GM18519 (cell line): ENCODE measurements around the gene CACNA1D.
"Not testable (repeated sequence)": the region's sequence is repeated elsewhere in the genome, so short reads cannot be mapped to it uniquely, and the experiment has no call there.

Experiments used
- ATAC-seq: cut with Tn5 transposase; IDR thresholded peaks from one replicate; pipeline ENCODE4 v1.9.1; 2021; ENCODE audit warnings: mild to moderate bottlenecking, moderate library complexity; ENCODE audit not compliant: unreplicated experiment, low FRiP score

Gene CACNA1D

GRCh38 chr3:53643757-53644156 lies 149.3 kb downstream of the CACNA1D start:
- ATAC-seq, result no peak

DNA sequence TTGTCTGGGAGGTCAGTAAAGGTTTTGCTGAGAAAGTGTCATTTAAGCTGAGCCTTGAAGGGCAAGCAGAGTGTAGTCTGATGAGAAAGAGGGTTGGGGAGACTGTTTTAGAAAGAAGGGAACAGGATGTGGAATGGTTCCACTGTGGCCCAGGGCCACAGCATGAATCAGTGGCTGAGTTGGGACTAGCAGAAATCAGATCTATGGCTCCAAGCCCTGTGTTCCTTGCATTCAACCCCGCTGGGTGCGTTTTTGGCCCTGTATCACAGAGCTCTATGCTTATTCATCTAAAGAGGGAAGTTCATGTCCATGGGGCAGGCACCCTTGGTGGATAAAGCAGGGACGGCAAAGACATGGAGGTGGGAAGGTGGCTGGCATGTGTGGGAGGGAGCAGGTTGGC lies 151.3 kb downstream of the CACNA1D start:
- ATAC-seq, result no peak

GRCh38 chr3:53646723-53647122 lies 152.3 kb downstream of the CACNA1D start:
- no peak for ATAC-seq

GRCh38 chr3:53649816-53650215 lies 155.4 kb downstream of the CACNA1D start:
- ATAC-seq, result no peak

GRCh38 chr3:53650424-53650823 lies 156.0 kb downstream of the CACNA1D start:
- ATAC-seq, result peak; percentile 80

GRCh38 chr3:53650928-53651661 lies 156.7 kb downstream of the CACNA1D start:
- ATAC-seq, result no peak

DNA sequence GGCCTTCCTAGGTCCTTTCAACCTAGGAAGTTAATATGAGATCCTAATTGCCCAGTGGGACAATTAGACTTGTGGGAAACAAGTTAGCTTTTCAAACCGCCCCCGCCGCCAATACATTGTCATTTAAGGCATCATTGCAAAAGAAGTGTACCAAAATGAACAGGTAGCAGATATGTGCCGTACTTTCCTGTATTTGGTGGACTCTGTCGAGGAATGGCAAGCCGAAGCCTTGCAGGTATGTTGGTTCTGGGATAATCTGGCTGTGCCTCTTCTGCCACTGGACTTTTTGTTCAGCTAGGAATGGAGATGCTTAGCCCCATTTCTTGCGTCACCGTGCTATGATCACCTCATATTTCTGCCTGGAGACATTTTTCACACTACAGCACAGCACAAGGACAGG lies 157.5 kb downstream of the CACNA1D start:
- no peak for ATAC-seq

DNA sequence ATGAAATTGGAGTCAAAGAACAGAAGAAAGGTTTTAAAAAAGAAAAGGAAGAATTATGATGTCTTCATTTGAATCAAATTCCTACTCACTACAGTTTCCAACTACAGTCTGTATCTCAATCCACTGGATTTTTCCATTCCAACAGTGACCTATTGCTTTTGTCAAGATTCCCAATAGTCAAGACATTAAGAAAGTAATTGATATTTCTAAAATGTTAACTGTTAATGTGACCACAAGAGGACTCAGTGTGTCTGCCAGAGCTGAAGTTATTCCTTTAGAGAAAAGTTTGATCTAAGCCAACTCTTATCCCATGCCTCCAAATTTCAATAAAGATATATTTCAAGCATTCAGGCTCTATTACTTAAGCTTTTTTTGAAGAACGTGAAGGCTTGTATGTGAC lies 163.2 kb downstream of the CACNA1D start:
- ATAC-seq, result no peak

- ATAC-seq, result no peak
Observed at GRCh38 chr3:53658613-53659193, 164.3 kb downstream of the CACNA1D start.

GRCh38 chr3:53659996-53660395 lies 165.6 kb downstream of the CACNA1D start:
- no peak for ATAC-seq

GRCh38 chr3:53661480-53661879 lies 167.1 kb downstream of the CACNA1D start:
- no peak for ATAC-seq

GRCh38 chr3:53664812-53665211 lies 170.4 kb downstream of the CACNA1D start:
- not testable (repeated sequence) for ATAC-seq

GRCh38 chr3:53665608-53666425 lies 171.4 kb downstream of the CACNA1D start:
- ATAC-seq, result no peak

- ATAC-seq, result no peak
Observed at GRCh38 chr3:53668872-53669271, 174.5 kb downstream of the CACNA1D start.

- ATAC-seq, result no peak
Observed at GRCh38 chr3:53670721-53671120, 176.3 kb downstream of the CACNA1D start.

GRCh38 chr3:53671192-53671960 lies 177.0 kb downstream of the CACNA1D start:
- ATAC-seq, result no peak

GRCh38 chr3:53671961-53672299 lies 177.5 kb downstream of the CACNA1D start:
- no peak for ATAC-seq

GRCh38 chr3:53672981-53673380 lies 178.6 kb downstream of the CACNA1D start:
- ATAC-seq, result no peak

DNA sequence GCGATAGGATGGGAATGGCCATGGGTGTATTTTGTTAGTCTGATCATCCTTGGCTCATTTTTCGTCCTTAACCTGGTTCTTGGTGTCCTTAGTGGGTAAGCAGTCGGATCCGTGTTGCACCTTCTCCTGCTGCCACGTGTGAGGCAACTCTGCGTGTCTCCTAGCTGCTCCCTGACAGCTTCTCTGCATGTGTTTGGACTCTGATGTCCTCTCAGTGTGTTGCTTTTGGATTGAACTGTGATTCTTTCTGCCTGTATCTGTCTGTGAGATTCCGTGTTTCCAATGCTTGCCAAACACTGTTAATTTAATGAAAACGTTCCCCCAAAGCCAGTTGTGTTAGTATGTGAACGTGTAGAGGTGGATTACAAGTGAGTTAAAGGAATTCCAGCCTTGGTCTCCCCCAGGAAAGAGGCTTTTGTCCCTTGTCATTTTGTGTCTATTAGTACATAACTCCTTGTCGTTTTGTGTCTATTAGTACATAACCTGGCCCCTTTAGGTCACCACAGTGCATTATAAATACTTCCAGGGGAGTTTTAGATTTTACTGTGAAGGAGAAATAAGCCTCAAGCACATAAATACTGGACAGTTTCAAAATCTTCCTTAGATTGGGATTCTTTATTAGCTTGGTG lies 179.4 kb downstream of the CACNA1D start:
- ATAC-seq, result no peak

GRCh38 chr3:53674582-53674981 lies 180.2 kb downstream of the CACNA1D start:
- ATAC-seq, result no peak
